Caco-2 (cell line): Measurements from ENCODE around the gene TCF7L2. TPM values are rescaled to one million over a fixed set of nuclear protein-coding genes. Genes with fewer than 3 reads are reported as not detected.

Source experiments
- BruUV-seq: library from RNA; stranded (reverse); fragments of 400-500 nt; replicated peaks from 2 replicates; lab custom pipeline; 2021; lab: Mats Ljungman, UMichigan
- CTCF ChIA-PET: fragments of 300-600 bp; sonication (Branson Sonifier 250); formaldehyde crosslinking; loops from one replicate; lab custom pipeline; 2022; ENCODE audit warnings: antibody characterized with exemption; lab: Charles Lee
- POLR2A ChIA-PET: fragments of 300-600 bp; sonication (Branson Sonifier 250); formaldehyde crosslinking; loops from one replicate; lab custom pipeline; 2022; ENCODE audit warnings: antibody characterized with exemption; lab: Charles Lee
- DNase-seq, 2 experiments: peaks; one replicate each; pipeline versions ENCODE4 v3.0.0 to v3.0.0-alpha.2; 2020 to 2022
- H3K27me3 ChIP-seq: replicated peaks from 2 replicates; pipeline ENCODE4 v1.6.0; 2011; ENCODE audit warnings: low read length; ENCODE audit not compliant: control insufficient read depth, insufficient read depth
- H3K36me3 ChIP-seq: 2 replicates; pipeline ENCODE4 v1.5.1; 2011; ENCODE audit warnings: low read length; ENCODE audit not compliant: control insufficient read depth, insufficient read depth
- H3K4me1 ChIP-seq: fragments of 250-450 bp; sonication (Bioruptor Pico); 2 replicates; pipeline ENCODE4 v1.5.1; 2020; ENCODE audit warnings: mild to moderate bottlenecking
- H3K4me3 ChIP-seq: 2 replicates; pipeline ENCODE4 v1.5.1; 2011; ENCODE audit warnings: low read depth, mild to moderate bottlenecking, control low read depth, low read length
- H3K9me3 ChIP-seq: fragments of 250-450 bp; sonication (Bioruptor Pico); 2 replicates; pipeline ENCODE4 v1.5.1; 2020; ENCODE audit warnings: mild to moderate bottlenecking, moderate library complexity
- H3K27ac Mint-ChIP-seq: one replicate; pipeline ENCODE4 v1.8.0; 2022; ENCODE audit warnings: mixed read lengths; ENCODE audit not compliant: unreplicated experiment
- H3K27me3 Mint-ChIP-seq: one replicate; pipeline ENCODE4 v1.8.0; 2022; ENCODE audit warnings: mixed read lengths; ENCODE audit not compliant: insufficient read depth, unreplicated experiment
- H3K36me3 Mint-ChIP-seq: one replicate; pipeline ENCODE4 v1.8.0; 2022; ENCODE audit warnings: mild to moderate bottlenecking, mixed read lengths; ENCODE audit not compliant: insufficient read depth, unreplicated experiment
- H3K4me1 Mint-ChIP-seq: one replicate; pipeline ENCODE4 v1.8.0; 2022; ENCODE audit warnings: low read depth, mixed read lengths; ENCODE audit not compliant: unreplicated experiment
- H3K4me3 Mint-ChIP-seq: one replicate; pipeline ENCODE4 v1.8.0; 2022; ENCODE audit warnings: mild to moderate bottlenecking, moderate library complexity, mixed read lengths; ENCODE audit not compliant: unreplicated experiment
- H3K9me3 Mint-ChIP-seq: one replicate; pipeline ENCODE4 v1.8.0; 2022; ENCODE audit warnings: mixed read lengths; ENCODE audit not compliant: unreplicated experiment
- intact Hi-C: fragments of 100-400 bp; cut with micrococcal nuclease; formaldehyde crosslinking; loops from one replicate; pipeline ENCODE4 v1.10.0; 2022; ENCODE audit not compliant: unreplicated experiment
- total RNA-seq: library from RNA; stranded (reverse); gene quantifications from 2 replicates; pipeline ENCODE4 v1.2.3, GENCODE V29; 2022
- TF ChIP-seq, protein P1 (sequence below), 2 experiments: fragments of 200-600 bp in 1 of 2; IDR thresholded peaks; 1 replicate in 1 of 2; 2 replicates in 1 of 2; pipeline versions ENCODE4 v1.5.1 to v1.8.0; 2011 to 2022; ENCODE audit warnings: antibody characterized with exemption in 1 of 2, control low read depth in 1 of 2, inconsistent platforms in 1 of 2, low read depth in 1 of 2, low read length in 1 of 2, mild to moderate bottlenecking in 1 of 2, moderate library complexity in 1 of 2; ENCODE audit not compliant: insufficient read depth in 1 of 2, severe bottlenecking in 1 of 2, unreplicated experiment in 1 of 2

The TCF7L2 gene
- total RNA-seq, 1 experiment from 2014 or later: 45.4 TPM

DNA sequence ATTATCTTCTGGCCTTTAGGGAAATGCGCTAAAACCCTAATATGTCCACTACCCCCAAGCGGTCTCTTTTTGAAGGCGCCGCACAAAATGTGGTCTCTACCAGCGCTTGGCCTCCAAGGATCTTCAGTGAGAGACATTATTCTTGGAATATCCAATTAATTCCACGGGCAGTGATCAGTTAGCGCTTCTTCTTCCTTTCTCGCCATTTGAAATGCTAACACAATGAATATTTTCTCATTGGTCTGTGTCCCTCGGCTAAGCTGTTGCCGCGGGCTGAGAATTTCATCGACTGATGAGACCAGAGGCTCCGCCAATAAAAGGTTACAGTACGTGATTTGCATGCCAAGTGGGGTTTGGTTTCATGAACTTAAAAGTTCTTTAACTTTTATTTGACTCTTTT is 169.8 kb downstream of the TCF7L2 start:
- peaks cover 6% of the 10 kb centered on the region for H3K4me1 Mint-ChIP-seq
- Histone ChIP-seq H3K36me3 (no peaks in the 10 kb centered on the region; the same call in none of the 2 replicates), H3K27me3 (no peaks in the 10 kb centered on the region), H3K4me1 (no peaks in the 10 kb centered on the region), H3K4me3 (no peak overlapping the region), H3K9me3 (no peaks in the 10 kb centered on the region)
- H3K36me3 Mint-ChIP-seq: peaks cover 23% of the 10 kb centered on the region
- POLR2A ChIA-PET: no interaction called here
- intact Hi-C loops: loop anchor here (10.0 kb wide), 1 partner anchor 555 kb away; no protein-coding TSS in a partner anchor
- DNase-seq: no peak
- no peaks in the 10 kb centered on the region for H3K9me3 Mint-ChIP-seq
- no peaks in the 10 kb centered on the region for H3K27me3 Mint-ChIP-seq
- no peak overlapping the region for H3K4me3 Mint-ChIP-seq
- TF ChIP-seq, protein P1, sequence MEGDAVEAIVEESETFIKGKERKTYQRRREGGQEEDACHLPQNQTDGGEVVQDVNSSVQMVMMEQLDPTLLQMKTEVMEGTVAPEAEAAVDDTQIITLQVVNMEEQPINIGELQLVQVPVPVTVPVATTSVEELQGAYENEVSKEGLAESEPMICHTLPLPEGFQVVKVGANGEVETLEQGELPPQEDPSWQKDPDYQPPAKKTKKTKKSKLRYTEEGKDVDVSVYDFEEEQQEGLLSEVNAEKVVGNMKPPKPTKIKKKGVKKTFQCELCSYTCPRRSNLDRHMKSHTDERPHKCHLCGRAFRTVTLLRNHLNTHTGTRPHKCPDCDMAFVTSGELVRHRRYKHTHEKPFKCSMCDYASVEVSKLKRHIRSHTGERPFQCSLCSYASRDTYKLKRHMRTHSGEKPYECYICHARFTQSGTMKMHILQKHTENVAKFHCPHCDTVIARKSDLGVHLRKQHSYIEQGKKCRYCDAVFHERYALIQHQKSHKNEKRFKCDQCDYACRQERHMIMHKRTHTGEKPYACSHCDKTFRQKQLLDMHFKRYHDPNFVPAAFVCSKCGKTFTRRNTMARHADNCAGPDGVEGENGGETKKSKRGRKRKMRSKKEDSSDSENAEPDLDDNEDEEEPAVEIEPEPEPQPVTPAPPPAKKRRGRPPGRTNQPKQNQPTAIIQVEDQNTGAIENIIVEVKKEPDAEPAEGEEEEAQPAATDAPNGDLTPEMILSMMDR (IDR thresholded peaks at IDR 0.05; ENCODE audit: insufficient read depth in 1 of 2, low read depth in 1 of 2, low read length in 1 of 2, severe bottlenecking in 1 of 2, unreplicated experiment in 1 of 2): no peak
- BruUV-seq: no TSS peak
- no peak overlapping the region for H3K27ac Mint-ChIP-seq
- CTCF ChIA-PET: no interaction called here

DNA sequence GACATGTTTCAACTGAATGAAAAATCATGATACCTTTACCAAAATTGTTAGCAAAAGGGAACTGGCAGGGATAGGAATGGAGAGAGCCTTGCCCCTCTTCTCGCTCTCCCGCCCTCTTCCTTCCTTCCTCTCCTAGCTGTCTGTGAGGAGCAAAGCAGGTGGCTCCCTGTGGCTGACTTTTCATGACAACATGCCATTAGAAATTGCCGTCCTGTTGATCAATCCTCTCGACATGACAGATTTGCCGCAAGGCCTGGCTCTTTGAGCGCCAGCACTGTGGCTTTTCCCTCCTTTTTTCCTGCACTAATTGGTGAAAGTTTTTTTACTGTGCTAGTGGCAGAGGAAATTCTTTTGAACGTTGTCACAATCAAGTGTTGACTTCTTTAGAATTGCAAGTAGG is 171.1 kb downstream of the TCF7L2 start:
- H3K4me1 Mint-ChIP-seq: peaks cover 6% of the 10 kb centered on the region
- TF ChIP-seq, protein P1 (IDR thresholded peaks at IDR 0.05; ENCODE audit: insufficient read depth in 1 of 2, low read depth in 1 of 2, low read length in 1 of 2, severe bottlenecking in 1 of 2, unreplicated experiment in 1 of 2): no peak
- Histone ChIP-seq H3K9me3 (no peaks in the 10 kb centered on the region), H3K27me3 (no peaks in the 10 kb centered on the region), H3K4me3 (no peak overlapping the region), H3K36me3 (no peaks in the 10 kb centered on the region; the same call in none of the 2 replicates), H3K4me1 (no peaks in the 10 kb centered on the region)
- H3K9me3 Mint-ChIP-seq: no peaks in the 10 kb centered on the region
- H3K4me3 Mint-ChIP-seq: no peak overlapping the region
- no peaks in the 10 kb centered on the region for H3K27me3 Mint-ChIP-seq
- BruUV-seq: no TSS peak
- H3K27ac Mint-ChIP-seq: no peak overlapping the region
- POLR2A ChIA-PET: no interaction called here
- CTCF ChIA-PET: no interaction called here
- H3K36me3 Mint-ChIP-seq: peaks cover 21% of the 10 kb centered on the region
- no peak for DNase-seq
- intact Hi-C loops: no loop called here

DNA sequence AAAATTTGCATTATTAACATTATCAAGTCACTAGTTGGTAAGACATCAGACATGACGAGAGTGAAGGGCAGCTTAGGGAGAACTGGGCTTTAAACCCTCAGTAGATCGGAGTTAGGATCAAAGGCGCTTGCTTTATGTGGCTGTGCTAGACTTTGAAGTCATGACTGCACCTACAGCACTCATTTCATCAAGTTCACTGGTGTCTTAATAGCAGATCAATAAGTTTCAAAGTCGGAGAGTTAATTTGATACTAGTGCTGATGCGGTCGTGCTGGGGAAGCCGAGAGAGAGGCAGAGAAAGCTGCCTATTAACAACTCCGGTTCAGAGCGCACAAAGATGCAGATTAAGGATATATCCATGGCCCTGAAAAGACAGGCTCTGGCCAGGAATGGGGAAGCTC is 172.9 kb downstream of the TCF7L2 start:
- TF ChIP-seq, protein P1 (IDR thresholded peaks at IDR 0.05; ENCODE audit: insufficient read depth in 1 of 2, low read depth in 1 of 2, low read length in 1 of 2, severe bottlenecking in 1 of 2, unreplicated experiment in 1 of 2): no peak
- no peak overlapping the region for H3K4me3 ChIP-seq
- ChIA-PET POLR2A (no interaction called here), CTCF (no interaction called here)
- no peak for DNase-seq
- H3K27me3 ChIP-seq: no peaks in the 10 kb centered on the region
- intact Hi-C loops: no loop called here
- no peaks in the 10 kb centered on the region for H3K27me3 Mint-ChIP-seq
- peak overlapping the region; percentile 4 for H3K27ac Mint-ChIP-seq
- no peaks in the 10 kb centered on the region for H3K4me1 ChIP-seq
- no peaks in the 10 kb centered on the region; the same call in none of the 2 replicates for H3K36me3 ChIP-seq
- no peaks in the 10 kb centered on the region for H3K9me3 ChIP-seq
- no TSS peak for BruUV-seq
- H3K4me1 Mint-ChIP-seq: peaks cover 4% of the 10 kb centered on the region
- H3K9me3 Mint-ChIP-seq: no peaks in the 10 kb centered on the region
- H3K4me3 Mint-ChIP-seq: no peak overlapping the region
- peaks cover 11% of the 10 kb centered on the region for H3K36me3 Mint-ChIP-seq
